ENCODE measurements around the gene TM2D1.
"Not testable (repeated sequence)": the region's sequence is repeated elsewhere in the genome, so short reads cannot be mapped to it uniquely, and the experiment has no call there.

Gene TM2D1

DNA sequence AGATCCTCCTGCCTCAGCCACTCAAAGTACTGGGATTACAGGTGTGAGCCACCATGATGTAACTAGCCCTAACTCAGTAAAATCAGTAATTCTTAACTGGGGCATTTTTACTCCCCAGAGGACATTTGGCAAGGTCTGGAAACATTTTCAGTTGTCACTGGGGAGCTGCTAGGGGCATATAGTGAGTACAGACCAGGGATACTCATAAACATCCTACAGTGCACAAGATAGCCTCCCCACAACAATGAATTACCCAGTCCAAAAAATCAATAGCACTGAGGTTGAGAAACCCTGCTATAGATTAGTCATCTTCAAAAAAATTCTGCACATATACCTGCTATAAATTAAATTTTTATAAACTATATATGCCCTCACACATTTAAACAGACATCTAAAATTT lies 13.0 kb downstream of the TM2D1 start:
- DNase-seq: no peak

DNA sequence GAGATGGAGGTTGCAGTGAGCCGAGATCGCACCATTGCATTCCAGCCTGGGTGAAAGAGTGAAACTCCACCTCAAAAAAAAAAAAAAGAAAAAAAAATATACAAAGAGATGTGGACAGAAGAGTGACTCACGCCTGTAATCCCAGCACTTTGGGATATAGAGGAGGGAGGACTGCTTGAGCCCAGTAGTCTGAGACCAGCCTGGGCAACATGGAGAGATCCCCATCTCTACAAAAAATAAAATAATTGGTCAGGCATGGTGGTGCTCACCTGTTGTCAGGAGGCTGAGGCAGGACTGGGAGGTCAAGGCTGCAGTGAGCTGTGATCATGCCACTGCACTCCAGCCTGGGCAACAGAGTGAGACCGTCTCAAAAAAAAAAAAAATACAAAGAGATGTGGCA lies 13.7 kb downstream of the TM2D1 start:
- DNase-seq: not testable (repeated sequence)

DNA sequence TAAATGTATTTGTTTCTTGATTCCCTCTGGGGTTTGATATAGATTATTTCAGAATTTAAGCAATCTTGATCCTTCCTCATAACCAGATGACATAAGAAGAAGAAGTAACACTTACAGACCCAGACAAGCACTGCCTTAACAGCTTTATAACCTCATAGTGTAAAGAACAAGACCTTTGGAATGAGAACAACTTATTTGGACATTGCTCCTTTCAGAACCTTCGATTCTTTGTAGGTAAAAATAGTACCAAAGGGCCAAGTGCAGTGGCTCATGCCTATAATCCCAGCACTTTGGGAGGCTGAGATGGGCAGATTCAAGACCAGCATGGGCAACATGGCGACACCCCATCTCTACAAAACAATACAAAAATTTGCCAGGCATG lies 15.0 kb downstream of the TM2D1 start:
- DNase-seq: no peak

DNA sequence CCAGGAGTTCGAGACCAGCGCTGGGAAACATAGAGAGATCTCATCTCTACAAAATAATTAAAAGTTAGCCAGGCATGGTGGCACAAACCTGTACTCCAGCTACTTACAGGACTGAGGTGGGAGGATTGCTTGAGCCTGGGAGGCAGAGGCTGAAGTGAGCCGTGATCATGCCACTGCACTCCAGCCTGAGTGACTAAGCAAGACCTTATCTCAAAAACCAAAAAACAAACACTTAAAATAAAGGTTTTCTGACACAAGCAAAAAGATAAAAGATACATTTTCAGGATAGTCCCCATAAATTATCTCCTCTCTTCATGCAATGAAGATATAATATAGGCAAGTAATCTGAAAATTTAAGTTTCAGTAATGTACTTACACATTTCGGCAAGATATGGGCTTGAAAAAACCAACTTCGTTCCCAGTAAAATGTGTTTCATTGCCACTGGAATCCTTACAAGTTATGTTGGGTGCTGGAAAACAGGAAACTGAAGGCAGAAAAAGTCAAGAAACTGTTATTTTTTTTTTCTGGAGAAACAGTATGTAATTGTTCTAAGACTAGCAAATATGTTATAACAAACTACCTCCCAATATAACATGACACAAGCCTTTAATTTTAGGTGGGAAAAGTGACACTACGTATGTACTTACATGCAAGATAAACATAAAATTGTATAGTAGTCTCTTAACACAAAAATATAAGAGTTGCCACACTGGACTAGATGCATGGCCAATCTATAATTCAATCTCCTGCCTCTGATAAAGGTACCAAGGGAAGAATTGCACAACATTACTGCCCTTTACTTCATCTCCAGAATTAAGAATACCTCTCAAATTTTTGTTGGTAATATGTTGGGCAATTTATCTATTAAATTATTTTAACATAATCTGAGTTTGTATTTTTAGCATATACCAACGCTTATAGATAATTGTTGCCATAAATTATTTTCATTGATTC lies 15.7 kb downstream of the TM2D1 start:
- no peak for DNase-seq

DNA sequence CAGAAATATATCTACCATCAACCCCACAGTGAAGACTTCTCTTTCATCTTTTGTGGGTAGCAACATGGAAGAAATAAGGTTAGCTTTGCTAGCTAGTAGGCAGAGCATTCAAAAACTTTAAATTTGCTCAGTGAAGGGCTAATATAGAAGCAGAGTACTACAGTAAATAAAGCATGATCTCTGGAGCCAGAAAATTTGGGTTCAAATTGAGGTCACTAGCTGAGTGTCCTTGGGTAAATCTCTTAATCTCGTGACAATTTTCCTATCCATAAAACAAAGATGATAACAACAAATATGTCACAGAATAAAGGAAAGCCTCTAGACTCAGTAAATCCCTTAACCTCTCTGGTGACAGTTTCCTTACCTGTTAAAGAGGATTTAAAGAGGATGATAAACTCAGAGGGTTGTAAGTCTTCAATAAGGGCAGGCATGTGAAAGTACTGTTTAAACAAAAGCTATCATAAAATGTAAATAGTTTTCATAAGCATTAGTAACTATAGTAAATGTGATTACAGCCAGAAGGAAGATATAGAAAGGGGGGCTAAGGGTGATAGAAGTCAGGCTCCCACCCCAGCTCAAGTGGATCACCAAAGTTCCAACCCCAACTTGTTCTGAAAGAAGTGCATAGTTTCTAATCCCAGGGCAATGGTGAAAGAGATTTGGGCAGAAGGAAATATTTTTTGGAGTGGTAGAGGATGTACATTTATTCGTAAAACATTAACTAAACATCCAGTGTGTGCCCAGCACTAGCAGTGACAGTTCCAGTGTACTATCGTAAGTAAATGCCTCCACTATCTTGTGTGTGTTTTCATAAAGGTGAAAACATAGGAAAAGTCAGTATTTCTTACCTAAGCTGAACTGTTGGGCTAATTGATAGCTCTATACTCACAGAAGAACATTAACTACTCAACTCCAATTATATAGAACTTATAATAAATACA lies 24.8 kb downstream of the TM2D1 start:
- no peak for DNase-seq

DNA sequence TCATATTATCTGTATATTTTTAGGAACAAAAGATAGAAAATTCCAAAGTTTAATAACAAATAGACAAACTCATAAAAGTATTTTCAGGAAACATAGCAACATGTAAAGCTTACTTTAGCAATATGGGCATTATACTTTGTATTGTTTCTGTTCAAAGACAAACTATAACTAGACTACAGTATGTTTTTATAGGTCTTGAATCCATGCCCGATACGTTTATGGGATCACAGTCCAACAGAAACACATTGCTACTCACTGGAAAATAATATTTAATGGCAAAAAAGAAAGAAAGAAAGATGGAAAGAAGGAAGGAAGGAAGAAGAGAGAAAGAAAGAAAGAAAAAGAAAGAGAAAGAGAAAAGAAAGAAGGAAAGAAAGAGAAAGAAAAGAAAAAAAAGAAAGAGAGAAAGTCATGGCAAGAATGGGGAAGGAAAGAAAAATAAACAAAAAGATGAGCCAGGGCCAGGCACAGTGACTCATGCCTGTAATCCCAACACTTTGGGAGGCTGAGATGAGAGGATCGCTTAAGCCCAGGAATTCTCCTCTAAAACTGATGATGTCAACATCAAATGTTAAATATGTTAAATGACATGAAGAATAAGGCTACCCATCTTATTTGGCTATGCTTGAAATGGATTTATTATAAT lies 32.7 kb downstream of the TM2D1 start:
- DNase-seq: no peak

DNA sequence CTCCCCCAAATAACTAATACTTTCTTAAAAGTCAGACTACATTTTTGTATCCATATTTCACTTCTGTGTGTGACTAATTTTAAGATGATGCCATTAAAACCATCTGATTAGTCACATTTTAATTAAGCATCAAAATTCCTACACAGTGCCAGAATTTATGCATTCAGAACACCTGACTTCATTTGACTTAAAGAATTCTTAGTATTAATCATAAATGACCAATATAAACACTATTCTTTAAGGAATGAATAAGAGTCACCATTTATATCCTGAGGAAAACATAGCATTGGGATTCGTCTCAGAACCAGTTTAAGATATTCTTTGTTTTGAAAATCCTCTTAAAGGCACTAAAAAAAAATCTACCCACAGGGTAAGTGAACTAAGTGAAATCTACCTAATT lies 37.0 kb downstream of the TM2D1 start:
- DNase-seq: no peak

DNA sequence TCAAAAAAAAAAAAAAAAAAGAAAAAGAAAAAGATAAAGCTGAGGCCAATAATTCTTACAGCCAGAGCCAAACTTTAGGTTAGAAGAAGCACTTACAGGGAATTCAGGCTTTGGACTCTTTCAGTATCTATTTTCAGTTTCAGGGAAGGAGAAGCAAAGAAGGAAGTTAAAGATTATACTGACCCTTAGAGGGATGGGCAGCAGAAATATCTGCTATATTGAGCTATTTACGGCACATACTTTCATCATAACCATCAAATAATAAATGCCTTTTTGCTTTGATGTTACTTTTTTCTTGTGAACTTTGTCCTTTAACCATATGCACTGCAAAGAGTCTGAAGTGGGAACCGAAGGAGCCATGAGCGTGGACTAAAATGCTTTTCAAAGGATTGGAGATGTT lies 42.0 kb downstream of the TM2D1 start:
- no peak for DNase-seq

DNA sequence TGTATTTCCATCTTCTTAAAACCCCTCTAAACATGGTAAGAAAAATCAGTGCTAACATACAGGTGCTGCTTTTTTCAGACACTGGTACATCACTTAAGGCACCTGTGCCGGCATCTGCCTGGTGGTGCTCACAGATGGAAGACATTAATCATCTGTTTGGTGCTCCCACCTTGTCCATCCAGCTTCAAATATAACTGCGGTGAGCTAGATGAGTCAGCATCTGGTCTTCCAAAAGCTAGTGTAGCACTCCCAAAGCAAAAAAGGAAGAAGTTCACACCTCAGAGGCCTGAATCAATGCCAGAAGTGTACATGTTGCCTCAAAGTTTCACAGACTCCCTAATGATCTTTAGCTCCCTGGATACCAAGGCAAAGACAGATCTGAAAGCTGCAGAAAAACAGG lies 44.4 kb downstream of the TM2D1 start:
- DNase-seq: no peak

DNA sequence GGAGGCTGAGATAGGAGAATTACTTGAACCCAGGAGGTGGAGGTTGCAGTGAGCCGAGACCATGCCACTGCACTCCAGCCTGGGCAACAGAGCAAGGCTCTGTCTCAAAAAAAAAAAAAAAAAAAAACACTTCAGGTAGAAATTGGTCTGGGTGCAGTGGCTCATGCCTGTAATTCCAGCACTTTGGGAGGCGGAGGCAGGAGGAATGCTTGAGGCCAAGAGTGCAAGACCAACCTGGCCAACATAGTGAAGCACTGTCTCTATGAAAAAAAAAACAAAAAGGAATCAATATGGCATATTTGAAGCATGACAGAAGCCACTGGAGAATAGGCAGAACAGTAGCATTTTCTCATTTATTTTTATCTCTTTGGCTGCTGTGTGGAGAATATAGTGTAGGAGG lies 48.1 kb downstream of the TM2D1 start:
- not testable (repeated sequence) for DNase-seq

DNA sequence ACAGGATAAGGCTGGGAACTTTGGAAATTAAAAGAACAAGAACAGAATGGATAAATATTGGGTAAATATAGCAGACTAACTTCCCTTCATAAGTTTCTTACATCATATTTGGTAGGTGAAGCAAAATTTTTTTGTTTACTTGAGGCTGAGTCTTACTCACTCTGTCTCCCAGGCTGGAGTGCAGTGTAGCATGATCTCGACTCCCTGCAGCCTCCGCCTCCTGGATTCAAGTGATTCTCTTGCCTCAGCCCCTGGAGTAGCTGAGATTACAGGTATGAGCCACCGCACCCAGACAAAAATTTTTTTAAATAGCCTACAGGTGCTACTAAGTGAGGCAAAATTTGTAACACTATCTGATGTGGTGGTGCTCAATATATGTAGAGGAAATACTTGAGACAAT lies 50.7 kb downstream of the TM2D1 start:
- no peak for DNase-seq

DNA sequence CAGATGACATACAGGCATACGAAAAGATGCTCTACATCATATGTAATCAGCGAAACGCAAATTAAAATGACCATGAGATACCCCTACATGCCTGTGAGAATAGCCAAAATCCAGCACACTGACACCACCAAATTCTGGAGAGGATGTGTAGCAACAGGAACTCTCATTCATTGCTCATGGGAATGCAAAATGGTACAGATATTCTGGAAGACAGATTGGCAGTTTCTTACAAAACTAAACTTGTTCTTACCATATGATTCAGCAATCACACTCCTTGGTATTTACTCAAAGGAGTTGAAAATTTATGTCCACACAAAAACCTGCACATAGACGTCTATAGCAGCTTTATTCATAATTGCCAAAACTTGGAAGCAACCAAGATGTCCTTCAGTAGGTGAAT lies 52.6 kb downstream of the TM2D1 start:
- no peak for DNase-seq

DNA sequence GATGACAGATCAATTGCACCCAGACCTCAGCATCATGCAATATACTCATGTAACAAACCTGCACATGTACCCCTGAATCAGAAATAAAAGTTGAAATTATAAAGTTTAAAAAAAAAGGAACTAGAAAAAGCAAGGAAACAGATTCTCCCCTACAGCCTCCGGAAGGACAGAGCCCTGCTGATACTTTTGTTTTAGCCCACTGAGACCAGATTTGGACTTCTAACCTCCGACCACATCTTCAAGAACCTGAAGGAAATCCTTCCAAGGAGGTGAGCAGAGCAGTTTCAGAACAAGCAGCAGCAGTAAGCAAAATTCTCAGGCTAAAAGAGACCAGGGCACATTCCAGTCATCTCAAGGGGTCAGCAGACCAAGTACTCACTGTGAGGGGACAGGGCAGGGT lies 54.5 kb downstream of the TM2D1 start:
- DNase-seq: no peak

DNA sequence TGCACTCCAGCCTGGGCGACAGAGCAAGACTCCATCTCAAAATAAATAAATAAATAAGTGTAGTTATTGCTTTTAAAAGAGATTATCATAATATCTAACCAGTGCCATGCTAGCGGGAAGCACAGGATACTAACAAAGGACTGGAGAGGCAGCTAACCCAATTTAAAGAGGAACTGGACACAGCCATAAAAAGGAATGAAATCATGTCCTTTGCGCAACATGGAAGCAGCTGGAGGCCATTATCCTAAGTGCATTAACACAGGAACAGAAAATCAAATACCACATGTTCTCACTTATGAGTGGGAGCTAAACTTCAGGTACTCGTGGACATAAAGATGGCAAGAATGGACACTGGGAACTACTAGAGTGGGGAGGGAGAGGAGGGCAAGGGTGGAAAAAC lies 54.9 kb downstream of the TM2D1 start:
- DNase-seq: no peak

DNA sequence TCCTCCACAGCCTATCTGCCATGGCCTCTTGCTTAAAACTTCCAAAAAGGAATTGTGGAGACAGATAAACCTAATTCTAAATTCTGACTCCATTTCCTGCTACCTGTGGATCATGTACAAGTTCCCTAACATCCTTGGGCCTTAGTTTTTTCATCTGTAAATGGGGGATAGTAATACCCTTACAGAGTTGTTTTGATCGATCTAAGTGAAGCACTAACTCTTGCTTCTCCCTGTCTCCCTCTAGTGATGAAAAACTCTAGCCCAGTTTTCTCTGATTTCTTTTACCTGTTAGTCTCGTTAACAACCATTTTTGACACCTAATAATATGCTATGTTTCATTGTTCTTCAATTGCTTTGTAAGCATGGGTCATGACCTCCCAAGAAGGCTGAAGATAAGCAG lies 65.9 kb downstream of the TM2D1 start:
- DNase-seq: no peak

DNA sequence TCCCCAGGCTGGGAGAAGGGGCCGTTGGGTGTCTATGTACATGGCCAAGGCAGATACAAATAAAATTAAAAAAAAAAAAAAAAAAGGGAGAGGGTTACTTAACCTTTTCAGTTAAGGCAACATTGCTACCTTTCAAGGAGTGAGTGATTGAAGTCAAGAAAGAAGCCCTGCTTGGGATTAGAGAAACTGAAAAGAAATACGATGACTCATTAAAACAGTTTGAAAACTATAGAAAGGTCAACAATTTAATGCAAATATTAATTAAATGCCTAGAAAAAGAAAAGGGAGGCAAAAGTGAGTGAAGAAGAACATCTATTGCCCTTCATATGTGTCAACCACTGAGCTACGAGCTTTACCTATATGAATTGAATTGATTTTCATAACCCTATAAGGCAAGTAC lies 69.5 kb downstream of the TM2D1 start:
- DNase-seq: no peak

DNA sequence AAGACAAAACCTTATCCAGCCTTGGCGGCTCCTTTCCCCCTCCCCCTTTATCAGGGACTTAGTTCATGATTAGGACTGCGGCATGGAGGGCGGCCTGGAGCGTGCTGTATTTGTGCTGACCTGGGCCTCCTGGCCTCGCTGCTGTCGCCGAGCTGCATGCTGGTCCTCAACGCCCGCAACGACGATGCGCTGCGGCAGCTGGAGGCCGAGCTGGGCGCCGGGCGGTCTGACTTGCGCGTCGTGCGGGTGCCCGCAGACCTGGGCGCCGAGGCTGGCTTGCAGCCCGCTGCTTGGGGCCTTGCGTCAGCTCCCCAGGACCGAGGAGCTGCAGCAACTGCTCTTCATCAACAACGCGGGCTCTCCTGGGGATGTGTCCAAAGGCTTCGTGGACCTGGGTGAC lies 70.9 kb downstream of the TM2D1 start:
- no peak for DNase-seq

DNA sequence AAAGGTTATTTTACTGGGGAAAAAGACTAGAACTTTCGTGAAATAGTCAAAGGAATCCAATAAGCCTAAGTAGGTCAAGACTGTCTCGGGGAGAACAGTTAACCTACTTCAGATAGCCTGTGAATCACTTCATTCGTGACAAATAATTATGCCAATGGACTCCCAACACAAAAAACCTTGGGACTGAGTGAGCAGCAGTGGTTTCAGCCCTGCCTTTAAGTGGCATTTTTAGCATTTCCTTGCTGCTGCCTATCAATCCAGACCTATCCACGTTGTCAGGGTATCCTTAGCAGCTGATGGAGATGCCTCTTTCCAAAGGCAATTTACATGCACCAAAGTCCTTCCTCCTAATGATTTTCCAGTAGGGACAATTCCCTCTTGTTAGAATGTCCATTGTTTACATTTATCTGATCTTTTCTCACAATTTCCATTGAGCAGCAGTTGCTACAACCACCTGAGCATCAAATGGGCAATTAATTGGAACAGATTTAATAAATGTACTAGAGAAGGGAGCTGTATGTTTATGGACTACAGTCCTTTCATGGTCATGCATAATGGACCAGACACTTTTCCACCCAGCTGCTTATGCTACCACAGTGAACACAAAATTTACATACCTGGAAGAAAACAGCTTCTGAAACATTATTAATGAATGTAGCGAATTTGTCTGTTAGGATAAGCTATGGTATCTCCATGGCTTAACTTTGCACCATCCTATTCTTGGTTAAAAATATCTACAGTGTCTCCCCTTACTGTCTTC lies 75.8 kb downstream of the TM2D1 start:
- no peak for DNase-seq

DNA sequence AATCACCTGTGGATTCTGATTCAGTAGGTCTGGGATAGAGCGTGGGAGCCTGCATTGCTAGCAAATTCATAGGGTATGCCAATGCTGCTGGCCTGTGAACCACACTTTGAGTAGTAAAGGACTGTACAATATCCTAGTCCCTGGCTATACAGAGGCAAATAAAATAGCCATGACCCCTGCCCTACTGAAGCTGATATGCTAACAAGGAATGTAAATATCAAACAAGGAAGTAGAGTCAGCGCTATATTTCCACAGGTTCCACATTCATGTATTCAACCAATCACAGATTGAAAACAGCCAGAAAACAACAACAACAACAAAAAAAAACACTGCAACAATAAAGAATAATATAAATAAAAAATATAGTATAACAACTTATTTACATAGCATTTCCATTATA lies 77.8 kb downstream of the TM2D1 start:
- no peak for DNase-seq

DNA sequence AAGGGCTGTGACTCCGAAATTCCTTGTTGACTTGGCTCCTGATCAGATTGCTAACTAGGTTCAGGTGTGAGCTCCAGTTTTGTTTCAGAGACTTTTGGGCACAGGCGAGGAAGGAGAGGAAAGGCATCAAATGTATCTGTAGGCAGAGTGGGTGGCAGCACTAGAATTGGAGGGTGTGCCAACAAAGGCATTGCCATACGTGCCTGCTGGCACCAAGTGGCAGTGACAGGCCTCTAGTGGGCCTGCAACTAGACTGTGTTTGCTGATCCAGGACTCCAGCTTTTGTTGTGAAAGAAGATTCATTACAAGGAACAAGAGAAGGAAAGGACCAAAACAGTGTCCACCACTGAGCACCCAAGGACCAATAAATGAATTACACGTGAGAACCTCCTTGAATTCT lies 79.5 kb downstream of the TM2D1 start:
- DNase-seq: no peak

DNA sequence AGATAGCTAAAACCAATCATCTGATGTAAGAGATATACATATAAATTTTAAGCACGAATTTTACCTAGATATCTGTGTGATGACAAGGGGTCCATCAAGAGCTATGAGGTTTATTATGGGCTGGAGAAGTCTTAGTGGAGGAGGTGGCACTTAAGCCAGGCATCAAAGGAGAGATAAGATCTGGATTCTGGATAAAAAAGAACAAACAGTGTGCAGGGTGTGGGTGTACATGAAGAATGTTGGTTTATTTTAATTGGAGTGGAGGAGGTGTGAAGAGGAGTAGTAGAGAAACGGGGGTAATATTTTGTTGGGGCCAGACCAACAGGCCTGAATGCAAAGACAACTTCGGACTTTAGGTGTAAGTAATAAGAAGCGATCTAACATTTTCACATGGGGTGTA lies 80.6 kb downstream of the TM2D1 start:
- DNase-seq: no peak

DNA sequence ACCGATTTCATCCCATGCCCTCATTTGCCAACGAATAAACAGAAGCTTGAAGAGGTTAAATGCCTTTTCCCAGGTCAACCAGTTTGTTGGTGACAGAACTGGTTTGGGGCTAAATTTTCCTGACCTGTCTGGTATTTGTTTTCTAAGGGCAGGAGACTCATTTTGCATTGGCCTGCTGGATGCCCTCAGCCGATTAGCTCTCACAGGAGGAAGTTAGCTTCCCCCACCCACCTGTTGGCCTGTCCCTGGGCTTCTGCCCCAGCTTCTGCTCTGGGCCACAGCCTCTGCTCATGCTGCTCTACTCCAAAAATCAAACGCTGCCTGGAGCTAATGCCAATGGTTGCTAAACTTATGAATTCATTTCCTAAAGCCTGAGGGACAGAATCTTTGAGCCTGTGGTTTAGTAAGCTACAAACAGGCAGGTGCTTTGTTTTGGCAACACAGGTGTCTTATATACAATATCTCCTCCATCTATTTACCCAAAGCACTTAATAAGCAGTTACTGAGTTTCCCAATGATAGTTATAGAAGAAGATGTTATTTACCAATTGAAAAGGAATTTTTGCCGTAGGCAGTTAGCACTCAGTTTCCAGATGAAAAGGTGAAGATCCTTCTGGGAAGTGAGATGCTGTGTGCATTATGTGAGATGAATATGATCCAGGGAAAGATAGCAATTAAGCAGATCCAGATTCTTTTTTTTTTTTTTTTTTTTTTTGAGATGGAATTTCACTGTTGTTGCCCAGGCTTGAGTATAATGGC lies 82.3 kb downstream of the TM2D1 start:
- DNase-seq: no peak

All from NCI-H2081 treated with DMSO at 0.1 percent for 48 hours (cell line).